ENCODE data around the gene TMED10. TPM values are rescaled to one million over a fixed set of nuclear protein-coding genes. Genes with fewer than 3 reads are reported as not detected.
"Not testable (repeated sequence)": the region's sequence is repeated elsewhere in the genome, so short reads cannot be mapped to it uniquely, and the experiment has no call there.

Gene TMED10
- total RNA-seq, 1 donor from 2014 or later, result 215 TPM

DNA sequence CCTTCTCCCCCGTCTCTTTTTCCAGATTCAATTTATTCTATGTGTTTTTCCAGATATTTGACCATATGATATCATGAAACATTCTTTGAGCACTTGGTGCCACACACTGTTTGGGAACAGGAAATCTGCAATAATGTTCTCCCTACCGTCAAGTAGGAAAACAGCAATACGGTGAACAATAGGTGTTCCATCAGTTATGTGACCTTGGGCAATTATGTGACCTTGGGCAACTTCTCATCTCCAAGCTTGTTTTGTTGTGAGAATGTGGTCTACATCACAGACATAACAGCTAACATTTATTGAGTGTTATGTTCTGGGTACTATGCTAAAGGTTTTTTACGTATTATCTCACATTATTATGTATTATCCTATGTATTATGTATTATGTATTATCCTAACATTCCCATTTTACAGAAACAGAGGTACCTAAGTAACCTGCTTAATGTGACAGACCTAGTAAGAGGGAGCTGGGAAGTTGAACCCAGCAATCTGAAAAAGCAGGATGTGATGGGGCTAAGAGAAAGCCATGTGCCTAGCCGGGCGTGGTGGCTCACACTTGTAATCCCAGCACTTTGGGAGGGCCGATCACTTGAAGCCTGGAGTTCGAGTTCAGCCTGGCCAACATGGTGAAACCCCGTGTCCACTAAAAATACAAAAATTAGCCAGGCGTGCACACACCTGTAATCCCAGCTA lies 48.4 kb downstream of the TMED10 start:
- peak; percentile 83 to 92 for DNase-seq (ENCODE audit: low read depth in 2 of 2)

DNA sequence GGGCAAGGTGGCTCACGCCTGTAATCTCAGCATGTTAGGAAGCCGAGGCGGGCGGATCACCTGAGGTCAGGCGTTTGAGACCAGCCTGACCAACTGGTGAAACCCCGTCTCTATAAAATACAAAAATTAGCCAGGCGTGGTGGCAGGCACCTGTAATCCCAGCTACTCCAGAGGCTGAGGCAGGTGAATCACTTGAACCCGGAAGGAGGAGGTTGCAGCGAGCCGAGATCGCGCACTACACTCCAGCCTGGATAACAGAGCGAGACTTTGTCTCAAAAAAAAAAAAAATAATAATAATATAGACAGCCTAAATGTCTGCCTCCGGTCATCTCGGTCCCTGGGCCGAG lies 49.0 kb downstream of the TMED10 start:
- DNase-seq (ENCODE audit: low read depth in 2 of 2), result not testable (repeated sequence)

DNA sequence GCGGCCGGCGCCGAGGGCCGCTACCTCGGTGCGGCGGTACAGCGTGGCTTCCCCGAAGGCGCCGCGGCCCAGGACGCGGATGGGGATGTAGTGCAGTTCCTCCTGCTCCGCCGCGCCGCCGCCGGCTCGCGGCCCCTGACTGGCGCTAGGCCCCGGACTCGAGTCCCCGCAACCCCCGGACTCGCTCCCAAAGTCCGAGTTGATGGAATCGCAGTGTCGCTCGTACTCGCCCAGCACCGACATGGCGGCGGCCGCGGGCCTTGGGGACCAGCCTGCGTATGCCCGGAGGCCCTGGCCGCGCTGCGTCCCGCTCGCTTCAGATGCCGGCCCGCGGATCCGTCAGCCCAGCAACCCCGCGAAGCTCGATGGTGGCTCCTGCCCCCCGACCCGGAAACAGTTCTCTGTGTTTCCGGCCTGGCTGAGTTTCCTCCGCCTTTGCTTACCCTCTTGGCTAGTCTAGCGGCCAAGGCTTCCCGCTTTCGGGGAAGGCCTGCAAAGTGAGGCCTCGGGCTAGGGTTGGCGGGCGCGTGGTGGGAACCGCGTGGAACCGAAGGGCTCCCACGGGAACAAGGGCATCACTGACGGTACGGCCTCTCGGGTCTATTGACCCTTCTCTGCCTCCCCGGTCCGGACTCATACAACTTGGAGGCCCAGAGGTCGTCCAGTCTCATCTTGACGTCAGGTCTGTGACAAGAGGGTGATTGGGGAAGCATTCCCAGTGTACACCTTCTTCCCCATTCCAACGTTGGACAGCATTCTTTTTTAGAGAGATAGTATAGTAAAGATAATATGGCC lies 49.5 kb downstream of the TMED10 start, which contains the start of gene NEK9:
Gene NEK9 (minus strand): TSS at position 370 of the 795 bp plus-strand sequence. CDS start 127 bp downstream, at position 243.
- DNase-seq (ENCODE audit: low read depth in 2 of 2), result peak; percentile 46 to 76

DNA sequence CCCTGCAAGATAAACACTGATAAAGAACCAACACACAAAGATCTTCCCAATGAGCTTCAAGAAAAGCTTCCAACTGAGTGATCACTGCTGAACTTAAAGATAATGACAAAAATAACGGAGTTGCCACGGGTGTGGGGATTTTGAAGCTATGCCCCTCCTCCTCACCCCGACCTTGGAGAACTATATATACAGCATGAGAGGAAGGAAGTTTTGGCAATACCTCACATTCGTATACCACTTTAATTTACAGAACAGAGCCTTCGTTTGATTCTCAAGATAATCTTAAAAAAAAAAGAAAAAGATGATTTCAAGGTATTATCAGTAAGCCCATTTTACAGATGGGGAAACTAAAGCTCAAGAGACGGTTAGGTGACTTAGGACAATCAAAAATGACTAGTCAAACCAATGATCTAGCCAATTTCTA lies 50.3 kb downstream of the TMED10 start:
- peak in 1 of 2 donors; percentile 8 for DNase-seq (ENCODE audit: low read depth in 2 of 2)

DNA sequence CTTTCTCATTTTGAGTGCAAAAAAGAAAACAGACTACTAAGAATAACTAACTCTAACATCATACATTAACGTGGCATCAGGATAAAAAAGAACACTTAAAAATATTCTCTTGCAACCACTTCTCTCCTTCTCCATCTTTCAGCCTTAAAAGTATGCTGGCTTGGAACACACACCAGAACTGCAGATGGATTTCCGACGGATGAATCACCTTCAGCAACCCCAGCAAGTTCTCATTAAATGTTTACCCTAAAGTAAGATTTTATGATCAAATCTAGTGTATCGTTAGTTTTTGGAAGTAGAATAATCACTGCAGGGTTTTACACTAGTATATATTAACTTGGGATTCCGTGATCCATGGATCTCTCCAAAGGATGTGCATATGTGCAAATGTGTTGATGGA lies 50.8 kb downstream of the TMED10 start:
- DNase-seq (ENCODE audit: low read depth in 2 of 2), result peak in 1 of 2 donors; percentile 68

- DNase-seq (ENCODE audit: low read depth in 2 of 2), result peak; percentile 32 to 98
Measured at GRCh38 chr14:75123991-75124390, 52.4 kb downstream of the TMED10 start.

GRCh38 chr14:75121552-75121951 lies 54.9 kb downstream of the TMED10 start:
- no peak for DNase-seq (ENCODE audit: low read depth in 2 of 2)

- no peak for DNase-seq (ENCODE audit: low read depth in 2 of 2)
Measured at GRCh38 chr14:75120541-75121291, 55.7 kb downstream of the TMED10 start.

- no peak for DNase-seq (ENCODE audit: low read depth in 2 of 2)
Measured at GRCh38 chr14:75119056-75119455, 57.4 kb downstream of the TMED10 start.

DNA sequence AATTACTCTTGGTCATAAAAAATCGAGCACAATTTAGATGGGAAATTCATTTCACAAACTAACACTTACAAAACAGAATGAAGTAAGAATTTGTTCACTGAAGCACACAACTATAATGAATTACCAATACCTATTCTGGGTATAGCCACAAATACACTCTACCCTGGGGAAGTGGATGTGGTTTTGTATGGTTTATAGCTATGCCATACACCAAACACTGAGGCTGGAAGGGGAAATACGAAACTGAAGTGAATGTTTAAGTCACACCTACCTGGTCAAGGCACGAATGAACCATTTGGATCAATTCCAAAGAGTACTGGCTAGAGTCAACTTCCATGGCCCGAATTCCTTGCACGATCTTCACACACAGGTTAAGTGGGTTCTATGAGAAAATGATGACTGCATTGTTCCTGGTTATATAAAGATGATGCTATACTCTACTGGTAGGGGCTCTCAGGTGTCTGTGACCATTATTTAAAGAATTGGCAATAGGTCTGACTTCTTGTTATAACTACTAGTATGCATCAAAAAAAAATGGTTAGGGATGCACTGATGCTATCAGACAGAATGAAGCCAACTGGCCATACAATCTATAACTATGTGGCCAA lies 62.4 kb downstream of the TMED10 start:
- no peak for DNase-seq (ENCODE audit: low read depth in 2 of 2)

- DNase-seq (ENCODE audit: low read depth in 2 of 2), result no peak
Measured at GRCh38 chr14:75109877-75110276, 66.5 kb downstream of the TMED10 start.

DNA sequence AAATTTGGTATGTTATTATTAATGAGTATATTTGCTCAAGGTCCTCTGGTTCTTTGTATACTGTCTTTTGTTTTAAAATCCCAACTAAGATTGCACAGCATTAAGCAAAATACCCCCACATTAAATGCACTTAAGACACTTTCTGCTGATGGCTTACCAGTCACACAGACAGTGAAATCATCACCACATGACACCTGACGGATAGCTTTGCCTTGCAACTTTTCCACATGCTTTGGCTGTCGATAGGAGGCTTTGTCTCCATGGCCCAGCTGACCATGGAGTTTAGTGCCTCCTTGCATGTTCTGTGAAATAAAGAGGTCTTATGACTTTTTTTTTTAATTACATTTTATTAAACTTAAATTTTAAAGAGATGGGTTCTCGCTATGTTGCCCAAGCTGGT lies 69.2 kb downstream of the TMED10 start:
- no peak for DNase-seq (ENCODE audit: low read depth in 2 of 2)

GRCh38 chr14:75101491-75101890 lies 74.9 kb downstream of the TMED10 start:
- DNase-seq (ENCODE audit: low read depth in 2 of 2), result no peak

DNA sequence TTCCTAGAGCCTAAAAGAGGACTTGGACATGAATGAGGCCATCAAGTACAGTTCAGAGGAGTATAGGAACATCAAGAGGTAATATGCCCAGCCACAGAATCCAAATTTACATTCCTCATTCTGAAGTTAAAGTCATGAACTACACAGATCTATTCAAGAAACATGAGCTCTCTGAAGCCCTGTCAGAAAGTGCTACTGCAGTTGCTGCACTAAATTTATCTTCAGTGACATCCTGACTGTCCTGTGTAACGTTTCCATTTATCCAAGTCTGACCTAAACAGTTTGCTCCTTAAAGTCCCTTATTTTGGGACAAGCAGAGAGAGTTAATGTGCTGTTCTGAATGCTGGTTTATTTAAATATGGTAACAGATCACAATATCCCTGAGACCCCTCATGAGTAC lies 77.7 kb downstream of the TMED10 start:
- DNase-seq (ENCODE audit: low read depth in 2 of 2), result no peak

DNA sequence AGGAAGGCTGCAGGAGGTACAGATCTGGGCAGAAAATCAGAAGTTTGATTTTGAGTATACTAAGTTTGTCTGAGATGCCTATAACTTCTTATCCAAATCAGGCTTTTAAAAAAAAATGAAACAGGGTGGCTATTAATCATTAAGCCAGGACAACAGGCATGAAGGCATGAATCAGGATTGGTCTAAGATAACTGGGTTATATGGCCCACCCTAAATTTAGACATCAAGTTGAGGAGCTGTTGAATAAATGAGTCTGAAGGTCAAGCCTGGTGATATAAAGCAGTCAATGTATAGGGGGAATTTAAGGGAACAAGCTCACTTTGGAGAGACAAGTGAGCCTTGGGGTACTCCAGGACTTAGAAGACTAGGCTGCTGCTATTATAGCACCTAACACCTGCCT lies 78.2 kb downstream of the TMED10 start:
- DNase-seq (ENCODE audit: low read depth in 2 of 2), result no peak

GRCh38 chr14:75096959-75097358 lies 79.5 kb downstream of the TMED10 start:
- no peak for DNase-seq (ENCODE audit: low read depth in 2 of 2)

DNA sequence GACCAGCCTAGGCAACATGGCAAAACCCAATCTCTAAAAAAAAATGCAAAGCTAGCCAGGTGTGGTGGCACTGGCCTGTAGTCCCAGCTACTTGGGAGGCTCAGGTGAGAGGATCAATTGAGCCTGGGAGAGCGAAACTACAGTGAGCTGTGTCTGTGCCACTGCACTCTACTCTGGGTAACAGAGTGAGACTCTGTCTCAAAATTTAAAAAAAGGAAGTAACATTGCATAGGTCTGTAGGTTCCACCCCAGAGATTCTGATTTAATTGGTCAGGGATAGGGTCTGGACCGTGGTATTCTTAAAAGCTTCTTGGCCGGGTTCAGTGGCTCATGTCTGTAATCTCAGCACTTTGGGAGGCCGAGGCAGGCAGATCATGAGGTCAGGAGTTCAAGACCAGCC lies 80.7 kb downstream of the TMED10 start:
- no peak for DNase-seq (ENCODE audit: low read depth in 2 of 2)

GRCh38 chr14:75094896-75095295 lies 81.5 kb downstream of the TMED10 start:
- no peak for DNase-seq (ENCODE audit: low read depth in 2 of 2)

DNA sequence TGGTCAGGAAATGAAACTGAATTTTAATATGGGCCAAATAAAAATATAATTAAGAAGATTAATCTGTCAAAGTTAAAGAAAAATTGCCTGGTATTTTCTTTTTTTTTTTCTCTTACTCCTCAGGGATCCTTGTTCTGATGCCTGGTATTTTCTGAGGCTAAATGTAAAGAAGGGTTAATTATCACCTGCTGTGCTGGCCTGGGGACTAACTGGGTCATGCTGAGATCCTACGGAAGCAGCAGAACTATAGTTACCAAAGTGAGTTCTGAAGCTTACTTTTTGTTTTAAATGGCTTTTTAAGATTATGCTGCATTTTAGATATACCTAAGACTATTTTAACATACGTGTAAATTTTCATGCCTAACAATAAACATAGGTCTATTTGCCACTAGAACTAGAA lies 83.7 kb downstream of the TMED10 start:
- DNase-seq (ENCODE audit: low read depth in 2 of 2), result no peak

GRCh38 chr14:75091251-75091650 lies 85.2 kb downstream of the TMED10 start:
- DNase-seq (ENCODE audit: low read depth in 2 of 2), result no peak

- peak in 1 of 2 donors; percentile 24 for DNase-seq (ENCODE audit: low read depth in 2 of 2)
Measured at GRCh38 chr14:75090353-75090752, 86.1 kb downstream of the TMED10 start.
